ENCODE data around the gene GPC6.

The GPC6 gene

GRCh38 chr13:94352057-94352456 lies 1125.5 kb downstream of the GPC6 start:
- TF ChIP-seq CTCF (IDR thresholded peaks at IDR 0.05; ENCODE audit: low read depth, low read length, missing control alignments): no peak
- no peak overlapping the region for H3K4me3 ChIP-seq (replicated peaks; ENCODE audit: low read depth, low read length)
- DNase-seq (ENCODE audit: extremely low read depth, low read depth): no peak

GRCh38 chr13:94353167-94353710 lies 1126.6 kb downstream of the GPC6 start:
- TF ChIP-seq CTCF (IDR thresholded peaks at IDR 0.05; ENCODE audit: low read depth, low read length, missing control alignments): no peak
- H3K4me3 ChIP-seq (replicated peaks; ENCODE audit: low read depth, low read length): no peak overlapping the region
- no peak for DNase-seq (ENCODE audit: extremely low read depth, low read depth)

GRCh38 chr13:94359875-94360274 lies 1133.3 kb downstream of the GPC6 start:
- no peak for TF ChIP-seq CTCF (IDR thresholded peaks at IDR 0.05; ENCODE audit: low read depth, low read length, missing control alignments)
- DNase-seq (ENCODE audit: extremely low read depth, low read depth): no peak
- H3K4me3 ChIP-seq (replicated peaks; ENCODE audit: low read depth, low read length): no peak overlapping the region

GRCh38 chr13:94362411-94362909 lies 1135.9 kb downstream of the GPC6 start:
- peak; percentile 74 for TF ChIP-seq CTCF (IDR thresholded peaks at IDR 0.05; ENCODE audit: low read depth, low read length, missing control alignments)
- no peak overlapping the region for H3K4me3 ChIP-seq (replicated peaks; ENCODE audit: low read depth, low read length)
- peak; percentile 87 for DNase-seq (ENCODE audit: extremely low read depth, low read depth)

- no peak overlapping the region for H3K4me3 ChIP-seq (replicated peaks; ENCODE audit: low read depth, low read length)
- DNase-seq (ENCODE audit: extremely low read depth, low read depth): no peak
- no peak for TF ChIP-seq CTCF (IDR thresholded peaks at IDR 0.05; ENCODE audit: low read depth, low read length, missing control alignments)
Measured at GRCh38 chr13:94366677-94367076, 1140.1 kb downstream of the GPC6 start.

GRCh38 chr13:94369972-94370436 lies 1143.4 kb downstream of the GPC6 start:
- no peak for TF ChIP-seq CTCF (IDR thresholded peaks at IDR 0.05; ENCODE audit: low read depth, low read length, missing control alignments)
- no peak for DNase-seq (ENCODE audit: extremely low read depth, low read depth)
- no peak overlapping the region for H3K4me3 ChIP-seq (replicated peaks; ENCODE audit: low read depth, low read length)

- no peak for TF ChIP-seq CTCF (IDR thresholded peaks at IDR 0.05; ENCODE audit: low read depth, low read length, missing control alignments)
- DNase-seq (ENCODE audit: extremely low read depth, low read depth): no peak
Measured at GRCh38 chr13:94371855-94372254, 1145.2 kb downstream of the GPC6 start.

More at GRCh38 chr13:94371855-94372254, 1145.2 kb downstream of the GPC6 start:
- H3K4me3 ChIP-seq (replicated peaks; ENCODE audit: low read depth, low read length): no peak overlapping the region
